ENCODE results near the gene ADGRG1. TPM values are rescaled to one million over a fixed set of nuclear protein-coding genes. Genes with fewer than 3 reads are reported as not detected.

The ADGRG1 gene
- total RNA-seq, 2 donors from 2014 or later, result 0.64 TPM

GRCh38 chr16:57699899-57700298, 71.5 kb downstream of the ADGRG1 start:
- TF ChIP-seq CTCF (conservative IDR thresholded peaks at IDR 0.05), result no peak
- no peak for DNase-seq
- peak overlapping the region; percentile 44 for H3K27ac Mint-ChIP-seq
- Histone ChIP-seq H3K4me1 (ENCODE audit: control insufficient read depth, insufficient read depth, low read length) (peaks cover 12% of the 10 kb centered on the region), H3K4me3 (ENCODE audit: low read length) (no peak overlapping the region), H3K36me3 (ENCODE audit: control insufficient read depth, insufficient read depth, low read length) (no peaks in the 10 kb centered on the region), H3K9me3 (ENCODE audit: control insufficient read depth, low read length) (no peaks in the 10 kb centered on the region), H3K27me3 (ENCODE audit: control insufficient read depth, insufficient read depth, low read length, poor library complexity, severe bottlenecking) (no peaks in the 10 kb centered on the region), H3K9ac (ENCODE audit: extremely low read depth, low read length, poor library complexity, severe bottlenecking) (no peak overlapping the region), H3K27ac (ENCODE audit: low read depth, low read length) (no peak overlapping the region)
- no peak overlapping the region for H3K4me3 Mint-ChIP-seq
- no peaks in the 10 kb centered on the region for H3K9me3 Mint-ChIP-seq
- WGBS, 2 experiments (ENCODE audit: insufficient coverage in 1 of 2, insufficient read length in 1 of 2), result 94 to 97% methylated on average over 5 to 7 of the region's 7 CpGs
- H3K36me3 Mint-ChIP-seq (ENCODE audit: low read depth), result no peaks in the 10 kb centered on the region
- peaks cover 3% of the 10 kb centered on the region for H3K27me3 Mint-ChIP-seq (ENCODE audit: insufficient read depth)
- H3K4me1 Mint-ChIP-seq, result peaks cover 21% of the 10 kb centered on the region

GRCh38 chr16:57700781-57701551, 72.5 kb downstream of the ADGRG1 start:
- no peaks in the 10 kb centered on the region for H3K36me3 ChIP-seq (ENCODE audit: control insufficient read depth, insufficient read depth, low read length)
- Mint-ChIP-seq H3K4me1 (peaks cover 21% of the 10 kb centered on the region), H3K4me3 (no peak overlapping the region), H3K9me3 (no peaks in the 10 kb centered on the region), H3K27me3 (ENCODE audit: insufficient read depth) (peaks cover 3% of the 10 kb centered on the region), H3K36me3 (ENCODE audit: low read depth) (no peaks in the 10 kb centered on the region), H3K27ac (no peak overlapping the region)
- no peak for TF ChIP-seq CTCF (conservative IDR thresholded peaks at IDR 0.05)
- H3K27ac ChIP-seq (ENCODE audit: low read depth, low read length), result peak overlapping the region; percentile 60
- peaks cover 12% of the 10 kb centered on the region for H3K4me1 ChIP-seq (ENCODE audit: control insufficient read depth, insufficient read depth, low read length)
- no peak for DNase-seq
- no peak overlapping the region for H3K4me3 ChIP-seq (ENCODE audit: low read length)
- H3K9ac ChIP-seq (ENCODE audit: extremely low read depth, low read length, poor library complexity, severe bottlenecking), result no peak overlapping the region
- no peaks in the 10 kb centered on the region for H3K9me3 ChIP-seq (ENCODE audit: control insufficient read depth, low read length)
- WGBS, 2 experiments (ENCODE audit: insufficient coverage in 1 of 2, insufficient read length in 1 of 2), result 78 to 85% methylated on average over 8 to 10 of the region's 10 CpGs
- no peaks in the 10 kb centered on the region for H3K27me3 ChIP-seq (ENCODE audit: control insufficient read depth, insufficient read depth, low read length, poor library complexity, severe bottlenecking)

- Histone ChIP-seq H3K27ac (ENCODE audit: low read depth, low read length) (no peak overlapping the region), H3K27me3 (ENCODE audit: control insufficient read depth, insufficient read depth, low read length, poor library complexity, severe bottlenecking) (no peaks in the 10 kb centered on the region), H3K4me1 (ENCODE audit: control insufficient read depth, insufficient read depth, low read length) (peaks cover 12% of the 10 kb centered on the region), H3K36me3 (ENCODE audit: control insufficient read depth, insufficient read depth, low read length) (no peaks in the 10 kb centered on the region), H3K9me3 (ENCODE audit: control insufficient read depth, low read length) (no peaks in the 10 kb centered on the region), H3K9ac (ENCODE audit: extremely low read depth, low read length, poor library complexity, severe bottlenecking) (no peak overlapping the region), H3K4me3 (ENCODE audit: low read length) (no peak overlapping the region)
- no peak for DNase-seq
- WGBS, 2 experiments (ENCODE audit: insufficient coverage in 1 of 2, insufficient read length in 1 of 2), result 91 to 93% methylated on average over 16 to 23 of the region's 23 CpGs
- H3K4me3 Mint-ChIP-seq, result no peak overlapping the region
- no peaks in the 10 kb centered on the region for H3K9me3 Mint-ChIP-seq
- peaks cover 3% of the 10 kb centered on the region for H3K27me3 Mint-ChIP-seq (ENCODE audit: insufficient read depth)
- no peaks in the 10 kb centered on the region for H3K36me3 Mint-ChIP-seq (ENCODE audit: low read depth)
- no peak overlapping the region for H3K27ac Mint-ChIP-seq
- TF ChIP-seq CTCF (conservative IDR thresholded peaks at IDR 0.05), result no peak
- peaks cover 21% of the 10 kb centered on the region for H3K4me1 Mint-ChIP-seq
Observed at GRCh38 chr16:57701759-57702371, 73.4 kb downstream of the ADGRG1 start.

All from endodermal cell (in vitro differentiated cells).